Left renal cortex interstitium (tissue), 4 donors: Measurements from ENCODE around the gene TOR2A. TPM values are rescaled to one million over a fixed set of nuclear protein-coding genes. Genes with fewer than 3 reads are reported as not detected.
A peak's percentile ranks its signal among the peaks of the same experiment; 100 is the strongest.

Experiments used
- DNase-seq, 4 donors: peaks; one replicate each; pipeline ENCODE4 v3.0.0-alpha.2; 2013; ENCODE audit warnings: low read depth in 4 of 4, low spot score in 2 of 4, missing footprints in 1 of 4
- polyA plus RNA-seq, 4 donors: library from polyadenylated mRNA; unstranded; fragments of 120-200 nt; gene quantifications; one replicate each; pipeline ENCODE4 v1.2.1, GENCODE V29; 2013; ENCODE audit not compliant: insufficient read length in 4 of 4

Gene TOR2A
- polyA plus RNA-seq, 4 donors = 13.7 to 21.6 (median 16.8) TPM

DNA sequence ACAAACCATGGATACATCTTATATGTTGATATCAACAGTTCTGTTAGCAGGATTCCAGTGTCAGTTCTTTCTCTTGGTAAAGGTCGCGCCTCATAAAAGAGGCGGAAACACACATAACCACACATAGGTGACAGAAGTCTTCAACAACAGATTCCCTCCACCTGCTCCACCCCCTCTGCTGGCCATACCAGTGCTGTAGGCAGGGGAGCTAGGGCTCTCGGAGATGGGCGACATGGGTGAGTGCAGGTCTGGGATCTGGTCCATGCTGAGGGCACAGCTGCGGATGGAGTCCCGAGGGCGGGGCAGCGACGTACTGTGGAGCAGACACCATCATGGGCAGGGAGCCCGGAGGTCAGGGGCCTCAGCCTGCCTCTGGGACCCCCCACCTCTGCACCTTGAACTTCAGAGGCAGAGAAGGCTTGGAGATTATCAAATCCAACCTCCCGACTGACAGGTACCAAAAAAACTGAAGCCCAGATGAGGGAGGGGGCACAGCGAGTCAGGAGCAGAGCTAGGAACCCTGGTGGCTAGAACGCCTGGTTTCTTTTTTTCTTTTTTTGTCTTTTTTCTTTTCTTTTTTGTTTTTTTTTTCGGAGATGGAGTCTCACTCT, 12.0 kb upstream of the TOR2A start:
- no peak for DNase-seq

DNA sequence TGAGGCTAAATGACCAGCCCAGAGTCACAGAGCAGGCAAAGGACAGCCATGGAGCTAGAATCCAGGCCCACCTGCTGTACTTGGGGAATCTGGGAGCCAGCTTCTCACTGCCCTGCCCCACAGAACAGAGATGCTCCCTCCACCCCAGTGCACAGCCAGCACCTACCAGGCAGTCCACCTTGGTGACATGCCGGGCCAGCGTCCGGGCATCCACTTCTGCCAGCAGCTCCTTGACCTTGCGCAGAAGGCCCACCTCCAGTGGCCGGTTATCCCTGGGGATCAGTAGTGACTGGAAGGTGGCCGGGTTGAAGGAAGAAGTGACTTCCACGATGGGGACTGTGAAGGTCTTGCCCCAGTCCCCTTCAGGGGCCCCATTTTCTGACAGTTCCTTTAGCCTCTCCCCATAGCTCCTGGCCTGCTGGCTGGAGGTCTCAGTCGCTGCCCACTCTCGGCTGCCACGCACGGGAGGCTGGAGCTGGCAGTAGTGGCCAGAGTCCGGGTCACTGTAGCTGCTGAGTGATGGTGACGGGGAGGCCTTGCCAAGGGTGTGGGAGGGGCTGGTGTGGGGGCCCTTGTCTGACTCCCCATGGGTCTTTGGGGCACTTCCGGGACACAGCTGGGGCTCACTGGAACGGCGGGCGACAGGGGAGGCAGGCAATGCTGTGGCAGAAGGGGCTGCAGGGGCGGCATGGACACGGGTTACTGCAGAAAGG, 9.5 kb upstream of the TOR2A start:
- no peak for DNase-seq

DNA sequence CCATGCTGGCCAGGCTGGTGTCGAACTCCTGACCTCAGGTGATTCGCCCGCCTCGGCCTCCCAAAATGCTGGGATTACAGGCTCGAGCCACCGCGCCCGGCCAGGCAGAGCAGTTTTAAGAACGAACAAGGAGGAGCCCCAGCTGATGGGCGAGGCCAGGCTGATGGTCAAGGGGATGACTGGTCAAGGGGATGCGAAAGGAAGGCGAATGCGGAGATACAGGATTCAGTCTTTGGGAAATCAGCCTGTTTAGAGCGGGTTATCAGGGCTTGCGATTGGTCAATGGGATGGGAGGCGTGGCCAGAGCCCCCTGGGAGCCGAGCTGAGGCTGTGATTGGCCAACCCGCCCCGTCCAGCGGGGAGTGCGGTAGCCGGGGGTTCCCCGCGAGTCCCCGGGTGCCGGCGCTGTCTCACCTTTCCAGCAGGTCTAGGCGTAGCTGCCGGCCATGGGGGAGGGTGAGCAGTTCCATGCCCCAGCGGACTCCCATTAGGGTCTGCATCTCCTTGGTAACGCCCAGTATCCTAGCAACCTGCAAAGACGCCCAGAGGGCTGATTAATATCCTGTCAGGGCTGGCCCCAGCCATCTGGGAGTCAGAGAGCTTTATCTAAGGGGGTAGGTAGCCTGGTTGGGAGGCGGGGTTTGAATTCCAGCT, 7.5 kb upstream of the TOR2A start:
- DNase-seq = peak; percentile 43 to 76 (median 62)

DNA sequence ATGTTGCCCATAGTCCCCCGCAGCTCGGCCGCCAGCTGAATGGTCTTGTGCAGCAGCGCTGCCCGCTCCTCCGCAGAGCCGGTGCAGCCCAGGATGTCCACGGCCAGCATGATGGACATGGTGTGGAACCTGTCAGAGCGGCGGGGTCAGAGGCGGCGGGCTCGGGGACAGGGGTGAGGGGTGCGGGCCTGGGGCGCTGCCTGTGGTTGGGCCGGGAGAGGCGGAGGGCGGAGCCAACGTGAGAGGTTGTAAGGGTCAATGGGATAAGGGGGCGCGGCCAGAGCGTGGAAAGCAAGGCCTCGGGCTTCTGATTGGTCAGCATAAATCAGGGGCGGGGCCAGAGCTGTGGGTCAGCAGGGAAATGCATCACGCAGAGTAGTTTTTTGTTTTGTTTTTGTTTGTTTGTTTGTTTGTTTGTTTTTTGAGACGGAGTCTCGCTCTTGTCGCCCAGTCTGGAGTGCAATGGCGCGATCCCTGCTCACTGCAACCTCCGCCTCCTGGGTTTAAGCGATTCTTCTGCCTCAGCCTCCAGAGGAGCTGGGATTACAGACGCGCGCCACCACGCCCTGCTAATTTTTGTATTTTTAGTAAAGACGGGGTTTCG, 6.8 kb upstream of the TOR2A start:
- DNase-seq = peak in 1 of 4 donors; percentile 52

DNA sequence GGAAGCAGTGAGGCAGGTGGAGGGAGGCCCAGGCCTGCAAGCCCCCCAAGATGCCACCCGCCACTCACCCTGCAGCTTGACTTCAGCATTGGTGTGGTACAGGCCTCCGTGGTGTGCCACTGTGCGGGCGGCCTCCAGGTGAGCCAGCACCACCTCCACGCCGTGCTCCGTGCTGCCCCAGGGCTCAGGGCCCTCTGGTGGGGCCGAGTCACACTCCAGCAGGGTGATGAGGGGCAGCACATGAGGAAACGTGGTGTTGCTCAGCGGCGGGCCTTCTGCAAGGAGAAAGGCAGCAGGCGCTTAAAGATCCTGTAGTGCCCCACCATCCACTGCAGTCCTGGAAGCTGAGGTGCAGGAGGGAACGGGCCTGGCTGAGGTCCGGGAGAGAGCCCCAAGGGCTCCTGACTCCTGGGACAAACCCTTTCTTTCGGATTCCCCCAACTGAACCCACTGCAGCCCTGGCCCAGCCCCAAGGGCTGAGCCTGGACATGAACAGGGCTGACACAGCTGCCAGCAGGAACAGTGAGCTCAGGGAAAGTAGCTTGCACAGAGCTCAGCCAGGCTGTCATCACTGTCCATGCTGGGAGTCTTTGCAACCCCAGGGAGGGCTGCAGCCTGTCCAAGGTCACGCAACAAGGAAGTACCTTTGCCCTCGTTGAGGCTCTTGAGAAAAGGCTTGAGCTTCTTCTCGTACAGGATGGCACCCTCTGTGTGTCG, 4.7 kb upstream of the TOR2A start:
- DNase-seq = no peak

DNA sequence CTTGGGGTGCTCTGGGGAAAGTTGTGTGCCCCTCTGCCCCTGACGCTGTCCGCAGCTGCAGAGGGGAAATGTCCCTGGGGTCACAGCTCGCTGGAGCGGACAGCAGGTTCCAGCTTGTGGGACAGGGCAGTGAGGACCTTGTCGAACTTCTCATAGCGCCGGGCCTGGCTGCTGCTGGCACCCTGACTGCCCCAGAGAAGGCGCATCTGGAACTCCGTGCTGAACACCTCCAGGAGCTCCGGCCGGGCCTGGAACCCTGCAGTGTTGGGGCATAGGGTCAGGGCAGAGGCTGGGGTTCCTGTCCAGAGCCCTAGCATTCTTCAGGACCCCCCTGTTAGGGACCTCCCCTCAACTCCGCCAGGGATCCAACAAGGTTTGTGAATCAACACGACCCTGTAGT, 3.6 kb upstream of the TOR2A start:
- no peak for DNase-seq

DNA sequence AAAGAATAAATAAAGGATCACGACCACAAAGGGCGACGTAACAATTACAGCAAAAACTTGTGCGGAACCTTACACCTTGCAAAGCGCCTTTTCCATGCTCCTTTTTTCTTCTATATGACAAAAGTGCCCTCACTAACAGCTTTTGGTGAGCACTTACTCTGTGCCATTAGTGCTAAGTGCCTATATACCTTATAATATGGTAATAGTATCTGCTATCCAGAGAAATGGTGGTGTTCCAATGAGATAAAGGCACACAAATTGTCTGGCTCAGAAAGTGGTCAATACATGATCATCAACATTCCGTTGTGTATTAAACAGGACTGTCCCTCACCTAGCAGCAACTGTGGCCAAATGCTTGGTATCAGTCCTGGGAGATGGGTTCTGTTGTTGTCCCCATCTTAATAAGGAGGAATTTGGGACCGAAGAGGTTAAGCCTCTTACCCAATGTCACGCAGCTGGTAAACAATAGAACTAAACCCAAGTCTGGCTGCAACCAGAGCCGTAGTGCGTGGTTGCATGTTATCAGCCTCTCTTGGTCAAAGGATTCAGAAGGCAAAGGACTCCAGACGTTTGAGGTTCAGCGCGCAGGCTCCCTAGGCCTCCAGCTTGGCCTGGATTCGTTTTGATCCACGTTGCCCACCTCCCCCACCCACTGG, 564 bp upstream of the TOR2A start:
- DNase-seq = no peak

DNA sequence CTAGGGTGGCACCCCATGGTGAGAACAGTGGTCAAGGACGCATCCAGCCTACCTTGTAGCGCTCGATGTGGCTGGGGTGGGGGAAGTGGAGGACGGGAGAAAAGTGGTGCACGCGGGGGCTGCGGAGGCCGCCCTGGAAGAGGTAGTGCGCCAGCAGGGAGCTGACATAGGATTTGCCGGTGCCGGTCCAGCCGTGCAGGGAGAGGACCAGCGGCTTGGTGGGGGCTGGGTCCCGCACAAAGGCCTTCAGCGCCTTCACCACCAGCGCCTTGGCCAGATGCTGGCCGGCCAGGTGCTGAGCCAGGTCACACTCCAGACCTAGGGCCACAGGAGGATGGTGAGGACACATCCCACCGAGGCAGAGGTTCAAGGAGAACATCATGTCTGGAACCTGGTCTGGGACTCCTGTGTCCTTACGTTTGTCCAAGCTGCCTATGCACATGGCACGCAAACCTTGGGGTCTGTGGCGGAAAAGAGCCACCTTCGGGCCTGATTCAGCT, 797 bp downstream of the TOR2A start:
- no peak for DNase-seq

DNA sequence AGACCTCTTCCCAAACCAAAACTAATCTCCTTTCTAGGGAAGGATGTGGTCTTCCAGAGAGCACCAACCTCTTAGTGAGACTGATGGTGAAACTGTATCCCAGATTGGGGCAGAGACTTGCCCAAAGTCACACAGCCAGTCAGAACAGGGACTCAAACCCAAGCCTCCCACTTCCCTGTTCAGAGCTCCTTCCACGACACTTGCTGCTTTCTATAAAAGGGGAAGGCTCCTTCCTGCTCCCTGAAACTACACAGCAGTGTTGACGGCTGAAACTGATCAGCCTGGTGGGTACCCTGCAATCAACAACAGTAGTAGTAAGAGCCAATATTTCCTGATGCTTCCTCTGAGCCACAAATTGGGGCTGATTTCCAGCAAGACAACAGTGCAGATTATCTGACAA, 1.5 kb downstream of the TOR2A start:
- DNase-seq = no peak

DNA sequence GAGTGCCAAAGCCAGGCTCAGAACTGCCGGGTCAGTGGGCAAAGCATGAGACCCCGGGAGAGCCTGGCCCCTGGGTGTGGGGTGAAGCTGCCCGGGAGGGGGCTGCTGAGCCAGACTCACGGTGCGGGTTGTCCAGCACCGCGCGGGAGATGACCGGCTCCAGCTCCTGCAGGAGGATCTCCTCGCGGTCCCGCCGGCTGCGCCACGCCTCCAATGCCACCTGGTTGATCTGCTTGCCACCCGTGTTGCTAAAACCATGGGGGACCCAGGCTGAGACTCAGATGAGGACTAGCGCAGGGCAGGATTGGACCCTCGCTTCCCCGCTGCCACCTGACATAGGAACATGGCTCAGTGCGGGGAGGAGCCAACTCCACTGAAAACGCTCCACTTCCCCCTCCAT, 2.6 kb downstream of the TOR2A start:
- DNase-seq = no peak

DNA sequence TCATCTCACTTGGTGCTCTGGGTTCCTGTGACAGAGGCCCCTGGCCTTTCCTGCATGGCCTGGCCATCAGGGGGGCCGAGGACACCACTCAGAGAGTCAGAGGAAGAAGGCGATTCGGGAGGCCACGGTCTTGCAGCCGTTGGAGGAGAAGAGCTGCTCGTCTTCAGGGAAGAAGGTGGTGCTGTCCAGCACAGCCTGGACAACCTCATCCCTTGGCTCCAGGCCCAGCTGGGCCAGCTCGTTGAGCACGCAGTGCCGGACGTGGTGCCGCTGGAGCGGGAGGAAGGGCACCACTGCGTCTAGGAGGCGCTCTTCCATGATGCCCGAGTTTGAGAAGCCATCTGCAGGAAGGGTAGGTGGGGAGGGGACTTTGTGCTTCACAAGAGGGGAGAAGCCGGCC, 3.2 kb downstream of the TOR2A start:
- DNase-seq = no peak

DNA sequence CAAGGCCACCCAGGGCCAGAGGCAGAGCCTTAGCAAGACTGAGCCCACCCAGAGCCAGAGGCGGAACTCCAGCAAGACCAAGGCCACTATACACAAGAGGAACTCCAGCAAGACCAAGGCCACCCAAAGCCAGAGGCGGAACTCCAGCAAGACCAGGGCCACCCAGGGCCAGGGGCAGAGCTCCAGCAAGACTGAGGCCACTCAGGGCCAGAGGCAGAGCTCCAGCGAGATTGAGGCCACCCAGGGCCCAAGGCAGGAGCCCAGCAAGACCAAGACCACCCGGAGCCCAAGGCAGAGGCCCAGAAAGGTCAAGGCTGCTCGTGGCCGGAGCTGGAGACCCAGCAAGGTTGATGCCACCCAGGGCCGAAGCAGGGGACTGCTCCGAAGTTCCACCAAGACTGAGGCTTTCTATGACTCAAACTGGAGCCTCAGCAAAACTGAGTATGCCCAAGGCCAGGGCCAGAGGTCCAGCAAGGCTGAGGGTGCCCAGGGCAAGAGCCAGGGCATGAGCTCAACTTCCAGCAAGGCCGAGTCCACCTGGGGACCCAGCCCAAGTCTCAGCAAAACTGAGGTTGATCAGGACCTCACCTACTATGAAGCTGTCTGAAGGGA, 4.2 kb downstream of the TOR2A start:
- DNase-seq = no peak

DNA sequence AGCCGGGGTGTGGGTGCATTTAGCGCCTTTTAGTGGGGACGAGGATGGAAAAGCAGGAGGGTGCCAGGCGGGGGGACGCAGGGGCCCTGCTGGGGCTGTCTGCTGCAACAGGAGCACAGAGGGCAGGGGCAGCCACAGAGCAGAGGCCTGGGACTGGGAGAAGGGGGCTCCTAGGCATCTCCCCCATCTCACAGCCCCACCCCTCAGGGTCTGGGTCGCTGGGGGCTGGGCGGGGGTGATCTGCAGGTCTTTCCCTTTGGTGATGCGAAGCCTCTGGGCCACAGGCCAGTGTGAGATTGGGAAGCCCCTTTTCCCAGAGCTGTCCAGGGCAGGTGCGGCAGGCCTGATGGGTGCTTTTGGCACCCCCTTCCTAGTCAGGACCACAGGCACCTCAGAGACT, 4.8 kb downstream of the TOR2A start:
- no peak for DNase-seq

DNA sequence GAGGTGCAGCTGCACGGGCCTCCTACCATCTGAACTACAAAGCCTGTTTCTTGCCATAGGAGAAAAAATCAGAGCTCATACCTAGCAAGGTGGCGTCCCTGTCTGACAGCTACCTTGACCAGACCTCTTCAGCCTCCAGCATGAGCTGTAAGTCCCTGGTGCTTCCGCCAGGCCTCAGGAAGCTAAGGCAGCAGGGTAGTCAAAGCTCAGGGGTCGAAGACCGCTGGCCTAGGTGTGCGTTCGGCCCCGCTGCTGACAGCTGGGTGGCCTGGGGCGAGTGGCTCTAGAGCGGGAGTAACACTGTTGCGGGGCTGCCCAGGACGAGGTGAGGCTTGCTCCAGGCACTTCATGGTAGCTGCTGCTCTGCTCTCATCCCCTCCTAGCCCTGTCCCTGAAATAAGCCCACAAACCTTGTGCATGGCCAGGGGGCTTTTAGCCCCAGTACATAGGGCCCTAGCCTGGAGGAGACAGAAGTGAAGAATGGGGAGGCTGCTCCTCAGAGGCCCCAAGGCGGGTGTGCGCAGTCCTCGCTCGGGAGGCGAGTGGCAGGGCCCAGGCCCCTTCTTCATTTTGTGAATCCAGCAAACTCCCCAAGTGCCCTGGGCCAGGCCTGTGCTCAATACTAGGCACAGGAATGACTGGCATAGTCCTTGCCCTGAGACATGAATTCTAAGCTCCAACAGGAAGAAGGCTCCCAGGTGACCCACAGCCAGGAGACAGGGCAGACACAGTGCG, 5.4 kb downstream of the TOR2A start:
- no peak for DNase-seq

DNA sequence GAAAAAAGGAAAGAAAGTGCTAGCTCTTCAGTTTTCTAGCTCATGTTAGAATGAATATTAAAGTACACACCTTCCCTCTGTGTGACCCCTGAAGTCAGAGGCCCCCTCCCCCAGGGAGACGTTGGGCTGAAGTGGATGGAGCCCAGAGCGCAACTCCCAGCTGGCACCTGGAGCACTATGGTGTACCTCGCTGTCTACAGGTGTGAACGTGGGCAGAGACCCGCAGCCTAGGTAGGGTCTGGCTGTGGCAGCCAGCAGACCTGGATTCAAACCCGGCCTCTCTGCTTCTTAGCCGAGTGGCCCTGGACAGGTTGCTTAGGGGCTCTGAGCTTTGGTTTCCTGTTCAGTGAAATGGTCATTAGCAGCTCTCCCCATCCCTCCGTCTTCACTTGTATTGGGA, 6.3 kb downstream of the TOR2A start:
- no peak for DNase-seq

DNA sequence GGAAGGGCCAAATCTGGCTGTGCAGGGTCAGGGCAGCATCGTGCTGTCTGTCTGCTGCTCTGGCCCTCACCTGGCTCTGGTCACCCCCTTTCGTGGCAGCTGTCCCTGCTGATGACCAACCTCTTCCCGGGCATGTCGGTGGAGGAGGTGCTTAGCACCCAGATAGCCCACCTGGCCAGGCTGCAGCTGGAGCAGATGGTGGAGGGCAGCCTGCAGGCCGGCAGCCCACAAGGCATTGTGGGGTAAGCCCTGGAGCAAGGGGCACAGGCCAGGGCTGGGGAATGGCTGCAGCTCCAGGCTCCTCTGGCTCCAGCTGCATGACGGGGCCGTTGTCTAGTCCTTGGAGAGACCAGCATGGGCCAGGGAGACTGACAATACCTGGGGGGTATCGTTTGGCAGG, 8.2 kb downstream of the TOR2A start:
- DNase-seq = no peak

DNA sequence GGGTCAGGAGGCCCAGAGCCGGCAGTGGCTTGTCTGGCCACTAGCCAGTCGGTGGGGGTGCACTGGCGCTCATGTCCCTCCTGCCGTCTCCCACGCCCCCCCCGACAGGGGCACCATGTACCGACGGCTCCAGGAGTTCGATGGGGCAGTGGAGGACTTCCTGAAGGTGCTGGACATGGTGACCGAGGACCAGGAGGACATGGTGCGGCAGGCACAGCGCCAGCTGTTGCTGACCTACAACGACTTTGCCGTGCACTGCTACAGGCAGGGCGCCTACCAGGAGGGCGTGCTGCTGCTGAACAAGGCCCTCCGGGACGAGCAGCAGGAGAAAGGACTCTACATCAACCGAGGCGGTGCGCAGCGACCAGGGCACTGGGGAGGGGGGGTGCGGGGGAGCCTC, 11.1 kb downstream of the TOR2A start:
- DNase-seq = no peak

DNA sequence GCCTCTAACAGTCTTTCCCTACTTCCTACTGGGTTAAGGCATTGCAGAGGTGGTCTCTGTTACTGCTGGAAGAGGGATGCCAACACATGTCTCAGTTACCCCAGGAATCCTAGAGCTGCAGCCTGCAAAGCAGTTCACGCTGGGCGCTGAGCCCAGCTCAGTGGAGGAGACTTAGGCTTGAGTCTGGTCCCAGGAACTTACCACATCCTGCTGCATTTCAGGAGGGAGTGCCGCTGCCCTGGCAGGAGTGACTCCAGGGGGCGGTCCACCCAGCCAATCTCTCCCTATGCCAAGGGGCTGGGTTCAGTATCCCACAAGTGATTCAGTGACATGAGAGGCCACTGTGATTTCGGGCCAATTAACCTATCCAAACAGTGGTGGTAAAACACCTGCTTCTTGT, 11.7 kb downstream of the TOR2A start:
- DNase-seq = no peak

DNA sequence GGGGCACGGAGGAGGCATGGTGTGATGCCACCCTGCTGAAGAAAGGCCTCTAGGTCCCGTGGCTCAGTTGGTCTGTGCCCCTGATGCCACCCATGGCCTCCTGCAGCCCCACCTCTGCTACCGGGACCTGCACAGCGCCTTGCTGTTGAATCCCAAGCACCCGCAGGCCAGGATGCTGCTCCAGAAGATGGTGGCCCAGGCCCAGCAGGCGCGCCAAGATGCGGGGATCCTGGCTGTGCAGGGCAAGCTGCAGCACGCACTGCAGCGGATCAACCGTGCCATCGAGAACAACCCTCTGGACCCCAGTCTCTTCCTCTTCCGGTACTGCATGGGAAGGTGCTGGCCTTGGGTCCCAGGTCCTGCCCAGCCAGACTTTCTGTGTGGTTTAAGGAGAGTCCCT, 12.1 kb downstream of the TOR2A start:
- DNase-seq = no peak
